Measurements from ENCODE around the gene INS.

GRCh38 chr11:2197771-2198520 is 36.9 kb upstream of the INS start:
- no peak for TF ChIP-seq CTCF (IDR thresholded peaks at IDR 0.05; ENCODE audit: insufficient read depth, low read depth, low read length)
- TF ChIP-seq EZH2 (IDR thresholded peaks at IDR 0.05; ENCODE audit: insufficient read depth, low read length) = no peak
